HCT116 (cell line): ENCODE measurements around the gene ADAMTS13.

Experiments used
- CEBPB ChIP-seq: IDR thresholded peaks from 2 replicates; pipeline ENCODE4 v1.6.1; 2012; ENCODE audit warnings: low read depth
- CTCF ChIP-seq, 3 experiments: fragments of 200-600 bp in 1 of 3; sonication (generic) in 1 of 3; IDR thresholded peaks in 2 of 3; conservative IDR thresholded peaks in 1 of 3; 2 replicates each; pipeline ENCODE4 v1.5.1; 2012 to 2017; ENCODE audit warnings: low read depth in 2 of 3, low read length in 2 of 3, antibody characterized with exemption in 1 of 3, borderline replicate concordance in 1 of 3, control low read depth in 1 of 3, mild to moderate bottlenecking in 1 of 3, mixed read lengths in 1 of 3, mixed run types in 1 of 3, moderate library complexity in 1 of 3; ENCODE audit not compliant: insufficient read depth in 1 of 3
- ELF1 ChIP-seq: IDR thresholded peaks from 2 replicates; pipeline ENCODE4 v1.6.1; 2012; ENCODE audit warnings: low read depth, borderline replicate concordance
- EZH2 ChIP-seq: fragments of 200-600 bp; sonication (generic); IDR thresholded peaks from 2 replicates; pipeline ENCODE4 v1.6.1; 2017; ENCODE audit warnings: antibody characterized with exemption, mixed run types
- EZH2phosphoT487 ChIP-seq: fragments of 200-600 bp; IDR thresholded peaks from 2 replicates; pipeline ENCODE4 v1.6.1; 2018; ENCODE audit warnings: antibody characterized with exemption, borderline replicate concordance
- JUND ChIP-seq: IDR thresholded peaks from 2 replicates; pipeline ENCODE4 v1.6.1; 2012
- POLR2A ChIP-seq: IDR thresholded peaks from 2 replicates; pipeline ENCODE4 v1.7.0; 2011; ENCODE audit warnings: borderline replicate concordance; ENCODE audit not compliant: insufficient read depth, insufficient read length; ENCODE audit errors: extremely low read depth
- POLR2AphosphoS5 ChIP-seq: IDR thresholded peaks from 2 replicates; pipeline ENCODE4 v1.6.1; 2011; ENCODE audit warnings: mild to moderate bottlenecking, low read depth, low read length, moderate library complexity
- RAD21 ChIP-seq: IDR thresholded peaks from 2 replicates; pipeline ENCODE4 v1.6.1; 2012; ENCODE audit warnings: low read depth, mild to moderate bottlenecking
- SIN3A ChIP-seq: IDR thresholded peaks from 2 replicates; pipeline ENCODE4 v1.6.1; 2012; ENCODE audit warnings: low read depth
- SRF ChIP-seq: IDR thresholded peaks from 2 replicates; pipeline ENCODE4 v1.6.1; 2012; ENCODE audit warnings: low read depth
- YY1 ChIP-seq: IDR thresholded peaks from 2 replicates; pipeline ENCODE4 v1.6.1; 2011; ENCODE audit warnings: low read length, low read depth, moderate library complexity, mild to moderate bottlenecking; ENCODE audit not compliant: insufficient replicate concordance; ENCODE audit errors: extremely low read depth
- ZNF274 ChIP-seq: fragments of 200-500 bp; sonication (Bioruptor generic); IDR thresholded peaks from 2 replicates; pipeline ENCODE4 v1.6.1; 2014; ENCODE audit warnings: mild to moderate bottlenecking, low read depth, low read length, inconsistent platforms

- no peak for TF ChIP-seq ZNF274
- TF ChIP-seq CTCF (IDR thresholded peaks at IDR 0.05 in 2 of 3, conservative IDR thresholded peaks at IDR 0.05 in 1 of 3; ENCODE audit: borderline replicate concordance in 1 of 3, insufficient read depth in 1 of 3, low read depth in 2 of 3, low read length in 2 of 3): no peak
- TF ChIP-seq POLR2A: no peak
- TF ChIP-seq SIN3A: no peak
- no peak for TF ChIP-seq YY1
- TF ChIP-seq POLR2AphosphoS5: no peak
- TF ChIP-seq EZH2: no peak
- TF ChIP-seq CEBPB: no peak
- TF ChIP-seq ELF1: no peak
- TF ChIP-seq JUND: no peak
- TF ChIP-seq SRF: no peak
- no peak for TF ChIP-seq RAD21
- no peak for TF ChIP-seq EZH2phosphoT487
Measured at GRCh38 chr9:133495327-133496293, 73.4 kb downstream of the ADAMTS13 start.
